GM21390 (cell line): ENCODE measurements around the gene NEK1.

Experiments used
- ATAC-seq: cut with Tn5 transposase; IDR thresholded peaks from one replicate; pipeline ENCODE4 v1.9.1; 2021; ENCODE audit not compliant: unreplicated experiment

Gene NEK1

DNA sequence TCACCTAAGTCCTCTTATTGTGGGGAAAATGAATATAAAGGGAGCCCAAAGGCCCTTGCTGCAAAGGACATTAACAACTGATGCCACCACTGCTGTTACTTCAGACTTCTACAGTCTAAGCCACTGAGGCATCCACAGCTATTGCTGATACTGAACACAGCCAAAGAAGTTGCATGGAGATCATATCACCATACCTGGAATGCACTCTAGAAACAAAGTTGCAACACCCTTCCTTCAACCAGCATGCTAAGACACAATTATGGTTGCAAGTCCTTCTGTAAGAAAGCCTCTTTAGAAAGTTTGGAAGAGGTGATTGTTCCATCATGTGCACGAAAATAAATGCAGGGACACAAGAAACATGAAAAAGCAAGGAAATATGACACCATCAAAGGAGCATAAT is 236.0 kb downstream of the NEK1 start:
- no peak for ATAC-seq

DNA sequence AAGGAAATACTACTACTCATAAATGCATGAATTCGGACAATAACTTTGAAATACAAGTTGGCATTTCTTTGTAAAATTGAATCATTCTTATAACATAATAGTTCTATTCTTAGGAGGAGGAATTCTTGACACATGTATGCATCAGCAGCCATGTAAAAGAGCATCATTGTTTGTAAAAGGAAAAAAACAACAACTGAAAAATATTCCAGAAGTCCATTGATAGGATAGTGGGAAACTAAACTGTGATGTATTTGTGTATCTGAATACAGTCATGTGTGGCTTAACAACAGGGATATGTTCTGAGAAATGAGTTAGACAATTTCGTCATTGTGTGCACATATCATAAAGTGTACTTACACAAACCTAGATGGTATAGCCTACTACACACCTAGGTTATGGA is 239.6 kb downstream of the NEK1 start:
- ATAC-seq: no peak

DNA sequence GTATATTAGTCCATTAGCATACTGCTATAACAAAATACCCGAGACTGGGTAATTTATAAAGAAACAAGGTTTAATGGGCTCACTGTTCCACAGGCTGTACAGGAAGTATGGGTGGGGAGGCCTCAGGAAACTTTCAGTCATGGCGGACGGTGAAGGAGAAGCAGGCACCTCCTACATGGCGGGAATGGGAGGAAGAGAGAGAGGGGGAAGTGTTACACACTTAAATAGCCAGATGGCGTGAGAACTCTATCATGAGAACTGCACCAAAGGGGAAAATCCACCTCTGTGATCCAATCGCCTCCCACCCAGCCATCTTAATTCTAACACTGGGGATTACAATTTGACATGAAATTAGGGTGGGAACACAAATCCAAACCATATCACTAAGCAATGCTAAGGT is 242.7 kb downstream of the NEK1 start:
- no peak for ATAC-seq

DNA sequence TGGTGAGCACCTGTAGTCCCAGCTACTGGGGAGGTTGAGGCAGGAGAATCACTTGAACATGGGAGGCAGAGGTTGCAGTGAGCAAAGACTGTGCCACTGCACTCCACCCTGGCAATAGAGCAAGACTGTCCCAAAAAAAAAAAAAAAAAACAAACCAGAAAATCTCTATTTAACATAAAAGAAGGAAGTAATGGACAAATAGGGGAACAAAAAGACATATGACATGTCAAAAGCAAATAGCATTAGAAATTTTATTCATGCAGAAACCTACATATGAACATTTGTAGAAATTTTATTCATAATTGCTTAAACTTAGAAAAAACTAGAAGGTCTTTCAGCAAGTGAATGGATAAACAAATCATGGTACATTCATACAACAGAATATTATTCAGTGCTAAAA is 244.6 kb downstream of the NEK1 start:
- ATAC-seq: no peak

DNA sequence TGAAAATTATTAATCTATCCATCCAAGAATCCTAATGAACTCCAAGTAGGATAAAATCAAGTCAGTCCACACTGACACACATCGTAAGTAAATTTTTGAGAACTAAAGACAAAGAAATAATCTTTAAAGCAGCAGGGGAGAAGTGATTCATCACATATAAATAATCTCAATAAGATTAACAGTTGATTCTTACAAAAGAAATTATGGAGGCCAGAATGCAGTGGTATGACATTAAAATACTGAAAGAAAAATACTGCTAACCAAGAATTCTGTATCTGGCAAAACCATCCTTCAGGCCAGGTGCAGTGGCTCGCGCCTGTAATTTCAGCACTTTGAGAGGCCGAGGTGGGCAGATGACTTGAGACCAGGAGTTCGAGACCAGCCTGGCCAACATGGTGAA is 245.6 kb downstream of the NEK1 start:
- ATAC-seq: no peak

DNA sequence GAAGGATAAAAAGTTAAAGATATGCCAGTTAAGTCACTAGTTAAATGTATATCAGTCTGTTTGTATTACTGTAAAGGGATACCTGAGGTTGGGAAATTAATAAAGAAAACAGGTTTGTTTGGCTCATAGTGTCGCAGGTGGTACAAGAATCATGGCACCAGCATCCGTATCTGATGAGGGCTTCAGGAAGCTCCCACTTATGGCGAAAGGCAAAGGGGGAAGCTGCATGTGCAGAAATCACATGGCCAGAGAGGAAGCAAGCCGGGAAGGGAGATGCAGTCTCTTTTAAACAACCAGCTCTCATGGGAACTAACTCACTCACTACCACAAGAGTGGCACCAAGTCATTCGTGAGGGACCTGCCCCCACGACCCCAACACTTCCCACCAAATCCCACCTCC is 249.8 kb downstream of the NEK1 start:
- no peak for ATAC-seq

DNA sequence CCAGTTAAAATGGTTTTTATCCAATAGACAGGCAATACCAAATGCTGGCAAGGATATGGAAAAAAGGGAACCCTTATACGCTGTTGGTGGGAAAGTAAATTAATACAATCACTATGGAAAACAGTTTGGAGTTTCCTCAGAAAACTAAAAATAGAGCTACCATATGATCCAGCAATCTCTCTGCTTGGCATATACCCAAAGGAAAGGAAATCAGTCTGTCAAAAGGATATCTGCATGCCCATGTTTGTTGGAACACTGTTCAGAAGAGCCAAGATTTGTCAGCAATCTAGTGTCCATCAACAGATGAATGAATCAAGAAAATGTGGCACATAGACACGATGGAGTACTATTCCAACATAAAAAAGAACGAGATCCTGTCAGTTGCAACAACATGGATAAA is 250.6 kb downstream of the NEK1 start:
- no peak for ATAC-seq

DNA sequence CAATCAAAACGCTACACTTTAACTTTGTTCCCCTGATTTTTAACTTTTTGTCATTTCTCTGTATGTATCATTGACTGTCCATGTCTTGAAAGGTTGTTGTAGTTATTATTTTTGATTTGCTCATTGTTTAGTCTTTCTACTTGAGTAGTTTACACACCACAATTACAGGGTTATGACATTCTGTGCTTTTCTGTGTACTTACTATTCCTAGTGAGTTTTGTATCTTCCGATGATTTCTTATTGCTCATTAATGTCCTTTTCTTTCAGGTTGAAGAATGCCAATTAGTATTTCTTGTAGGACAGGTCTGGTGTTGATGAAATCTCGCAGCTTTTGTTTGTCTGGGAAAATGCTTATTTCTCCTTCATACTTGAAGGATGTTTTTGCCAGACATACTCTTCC is 252.4 kb downstream of the NEK1 start:
- no peak for ATAC-seq

DNA sequence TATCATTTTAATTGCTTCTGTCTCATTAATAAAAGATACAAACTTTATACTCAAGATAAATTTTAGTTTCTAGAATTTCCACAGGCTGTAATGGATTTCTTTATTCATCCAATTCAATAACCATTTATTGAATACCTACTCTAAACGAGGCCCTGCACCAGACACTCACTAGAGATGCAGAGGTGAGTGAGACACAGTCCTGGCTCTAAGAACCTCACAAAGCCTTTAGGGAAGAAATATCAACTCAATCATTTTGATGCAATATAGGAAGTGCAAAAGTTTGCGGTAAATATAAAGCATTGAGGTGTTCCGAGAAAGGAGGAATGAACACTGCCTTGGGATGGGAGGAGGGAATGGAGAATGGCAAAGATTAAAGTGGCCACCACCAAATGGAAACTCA is 260.0 kb downstream of the NEK1 start:
- no peak for ATAC-seq

DNA sequence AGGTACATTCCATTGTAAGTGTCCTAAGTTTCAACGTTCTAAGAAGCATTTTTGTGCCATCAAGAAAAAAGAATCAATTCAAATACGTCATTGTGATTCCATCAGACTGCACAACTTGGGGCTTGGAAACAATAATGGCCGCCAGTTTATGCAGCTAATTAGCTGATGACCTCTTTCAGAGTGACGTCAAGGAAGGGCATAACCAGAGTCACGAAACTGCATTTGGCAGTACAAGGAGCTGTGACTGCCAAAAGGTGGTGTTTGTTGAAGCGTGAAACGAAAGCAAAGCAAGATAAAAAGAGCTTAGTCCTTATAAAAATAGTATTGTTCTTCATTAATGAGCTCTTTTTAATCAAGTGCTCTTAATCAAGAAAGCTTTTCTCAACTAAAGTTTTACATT is 260.5 kb downstream of the NEK1 start:
- no peak for ATAC-seq

DNA sequence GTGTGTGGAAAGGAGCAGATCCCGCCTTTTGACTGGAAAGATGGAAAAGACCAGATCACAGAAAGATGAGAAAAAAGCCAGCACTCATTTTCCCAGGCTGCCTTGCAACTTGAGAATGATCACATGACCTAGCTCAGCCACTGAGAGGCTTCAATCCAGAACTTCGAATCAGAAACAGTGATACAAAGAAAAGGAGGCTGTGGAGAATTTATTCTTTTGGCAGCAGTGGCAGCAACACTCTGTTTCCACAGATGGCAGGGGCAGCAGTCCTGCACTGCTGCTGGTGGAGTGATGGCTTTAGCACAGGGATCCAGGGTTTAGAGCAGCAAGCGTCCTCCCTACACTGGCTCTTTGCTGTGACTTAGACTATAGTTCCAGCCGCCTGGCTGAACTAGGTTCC is 263.8 kb downstream of the NEK1 start:
- ATAC-seq: no peak

DNA sequence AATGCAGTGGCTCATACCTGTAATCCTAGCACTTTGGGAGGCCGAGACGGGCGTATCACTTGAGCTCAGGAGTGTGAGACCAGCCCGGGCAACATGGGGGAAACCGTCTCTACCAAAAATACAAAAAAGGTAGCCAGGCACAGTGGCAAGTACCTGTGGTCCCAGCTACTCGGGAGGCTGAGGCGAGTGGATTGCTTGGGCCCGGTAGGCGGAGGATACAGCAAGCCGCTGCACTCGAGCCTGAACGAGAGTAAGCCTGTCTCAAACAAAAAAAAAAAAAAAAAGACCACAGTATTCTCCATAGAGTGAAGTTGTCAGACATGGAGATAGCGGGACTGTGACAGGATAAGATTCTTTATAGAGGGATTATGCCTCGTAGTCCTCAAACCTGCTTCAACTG is 265.5 kb downstream of the NEK1 start:
- ATAC-seq: no peak

DNA sequence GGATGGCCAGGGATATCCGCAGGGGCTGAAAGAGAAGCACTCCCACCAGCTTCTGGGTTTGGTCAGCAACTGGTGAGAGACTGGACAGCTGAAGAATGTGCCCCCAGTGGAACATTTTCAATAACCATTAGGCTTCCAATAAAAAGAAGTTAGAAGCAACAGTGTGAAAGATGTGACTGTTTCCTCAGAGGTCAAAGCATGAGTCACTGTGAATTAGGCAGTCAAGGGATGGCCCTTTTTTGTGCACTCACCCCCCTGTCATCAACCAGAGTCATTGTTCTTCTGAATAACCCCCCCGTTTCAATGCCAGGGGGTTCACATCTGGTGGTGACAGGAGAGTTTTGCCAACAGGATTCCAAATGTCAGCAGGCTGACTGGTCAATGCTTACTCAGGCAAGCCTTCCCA is 267.1 kb downstream of the NEK1 start:
- ATAC-seq: no peak
